Astrocyte (in vitro differentiated cells and primary cell): ENCODE measurements around the gene PLEKHB1. TPM values are rescaled to one million over a fixed set of nuclear protein-coding genes. Genes with fewer than 3 reads are reported as not detected.

Experiments
- DNase-seq: peaks from one replicate; pipeline ENCODE4 v3.0.0-alpha.2; 2010; ENCODE audit warnings: low read depth
- FAIRE-seq: peaks from 2 replicates; lab custom pipeline; 2011; peaks lifted over from hg19 to GRCh38; lab: Jason Lieb, UNC
- H2AFZ ChIP-seq: 2 replicates; pipeline ENCODE4 v1.6.0; 2012; ENCODE audit warnings: low read depth, low read length, inconsistent platforms
- H3K27ac ChIP-seq: 2 replicates; pipeline ENCODE4 v1.5.1; 2011; ENCODE audit warnings: low read depth, low read length, inconsistent platforms
- H3K27me3 ChIP-seq: 2 replicates; pipeline ENCODE4 v1.6.0; 2011; ENCODE audit warnings: low read length, inconsistent platforms; ENCODE audit not compliant: insufficient read depth
- H3K36me3 ChIP-seq: 2 replicates; pipeline ENCODE4 v1.5.1; 2011; ENCODE audit warnings: low read length, inconsistent platforms; ENCODE audit not compliant: insufficient read depth
- H3K4me1 ChIP-seq: 2 replicates; pipeline ENCODE4 v1.5.1; 2011; ENCODE audit warnings: low read length, inconsistent platforms; ENCODE audit not compliant: insufficient read depth
- H3K4me2 ChIP-seq: 2 replicates; pipeline ENCODE4 v1.6.0; 2012; ENCODE audit warnings: low read length, inconsistent platforms
- H3K4me3 ChIP-seq: 2 replicates; pipeline ENCODE4 v1.5.1; 2011; ENCODE audit warnings: low read depth, mild to moderate bottlenecking, low read length, inconsistent platforms; ENCODE audit not compliant: insufficient read depth
- H3K79me2 ChIP-seq: 2 replicates; pipeline ENCODE4 v1.6.0; 2012; ENCODE audit warnings: mild to moderate bottlenecking, low read length, inconsistent platforms; ENCODE audit not compliant: insufficient read depth
- H3K9ac ChIP-seq: 2 replicates; pipeline ENCODE4 v1.6.0; 2012; ENCODE audit warnings: mild to moderate bottlenecking, low read length, inconsistent platforms
- H3K9me3 ChIP-seq: 2 replicates; pipeline ENCODE4 v1.5.1; 2012; ENCODE audit warnings: low read depth, mild to moderate bottlenecking, low read length, inconsistent platforms; ENCODE audit not compliant: insufficient read depth
- H4K20me1 ChIP-seq: 2 replicates; pipeline ENCODE4 v1.6.0; 2012; ENCODE audit warnings: low read length, inconsistent platforms; ENCODE audit not compliant: insufficient read depth
- H3K27ac Mint-ChIP-seq: one replicate; pipeline ENCODE4 v1.8.0; 2021; ENCODE audit warnings: mild to moderate bottlenecking, mixed read lengths; ENCODE audit not compliant: unreplicated experiment
- H3K27me3 Mint-ChIP-seq: one replicate; pipeline ENCODE4 v1.8.0; 2021; ENCODE audit warnings: low read depth, mixed read lengths; ENCODE audit not compliant: unreplicated experiment
- H3K36me3 Mint-ChIP-seq: one replicate; pipeline ENCODE4 v1.8.0; 2021; ENCODE audit warnings: low read depth, mixed read lengths; ENCODE audit not compliant: unreplicated experiment
- H3K4me1 Mint-ChIP-seq: one replicate; pipeline ENCODE4 v1.8.0; 2021; ENCODE audit warnings: low read depth, mixed read lengths; ENCODE audit not compliant: unreplicated experiment
- H3K4me3 Mint-ChIP-seq: one replicate; pipeline ENCODE4 v1.8.0; 2021; ENCODE audit warnings: mild to moderate bottlenecking, moderate library complexity, mixed read lengths; ENCODE audit not compliant: unreplicated experiment
- H3K9me3 Mint-ChIP-seq: one replicate; pipeline ENCODE4 v1.8.0; 2021; ENCODE audit warnings: mild to moderate bottlenecking, mixed read lengths; ENCODE audit not compliant: unreplicated experiment
- EZH2 ChIP-seq: IDR thresholded peaks from 2 replicates; pipeline ENCODE4 v1.6.1; 2012; ENCODE audit warnings: mild to moderate bottlenecking, low read length, inconsistent platforms; ENCODE audit not compliant: insufficient read depth
- total RNA-seq: library from RNA; stranded (reverse); gene quantifications from 2 replicates; pipeline ENCODE4 v1.2.1, GENCODE V29; 2021
- TF ChIP-seq, protein P1 (sequence below): IDR thresholded peaks from 2 replicates; pipeline ENCODE4 v1.5.1; 2011; ENCODE audit warnings: low read depth, mild to moderate bottlenecking, inconsistent platforms, low read length, moderate library complexity; ENCODE audit not compliant: insufficient read depth

PLEKHB1 gene
- total RNA-seq, 1 donor from 2014 or later = 4.5 TPM

DNA sequence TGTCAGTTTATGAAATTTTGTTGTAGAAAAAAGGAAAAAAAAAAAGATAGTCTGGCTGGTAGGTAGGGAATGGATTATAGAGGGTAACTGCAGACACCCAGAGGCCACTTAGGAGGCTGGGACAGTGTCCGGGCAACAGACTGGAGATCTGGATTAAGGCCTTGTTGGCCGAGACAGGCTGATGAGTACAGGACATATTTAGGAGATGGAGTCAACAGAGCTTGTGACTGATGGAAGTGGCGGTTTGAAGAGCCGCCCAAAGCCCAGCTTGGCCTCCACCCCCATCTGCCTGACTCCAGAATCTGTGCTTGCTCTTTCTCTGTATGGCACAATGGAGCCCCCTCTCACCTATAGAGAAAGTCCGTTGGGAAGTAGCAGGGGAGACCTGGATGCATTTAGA lies 7.6 kb downstream of the PLEKHB1 start:
- H3K27ac ChIP-seq = no peak overlapping the region

DNA sequence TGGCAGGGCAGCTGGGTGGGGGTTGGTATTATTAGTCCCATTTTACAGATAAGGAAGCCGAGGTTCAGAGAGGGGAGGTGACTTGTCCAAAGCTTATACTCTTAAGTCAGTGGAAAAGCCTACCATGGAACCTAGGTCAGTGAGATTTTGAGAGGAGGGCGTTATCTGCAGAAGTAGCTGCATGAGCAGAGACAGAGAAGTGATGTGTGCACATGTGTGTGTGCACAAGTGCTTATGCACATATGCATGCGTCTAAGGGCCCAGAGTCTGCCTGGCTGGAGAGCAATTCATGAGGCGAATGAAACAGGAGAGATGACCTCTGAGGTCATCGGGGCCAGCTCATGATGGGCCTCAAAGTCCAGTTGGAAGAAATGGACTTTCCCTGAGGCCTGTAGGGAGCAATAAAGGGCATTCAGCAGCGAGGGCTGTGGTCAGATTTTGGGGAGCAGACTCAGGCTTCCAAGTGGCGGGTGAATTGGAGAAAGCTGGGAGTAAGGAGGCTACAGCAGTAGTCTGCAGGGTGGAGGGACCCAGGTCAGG lies 8.2 kb downstream of the PLEKHB1 start:
- no peaks in the 10 kb centered on the region for H3K36me3 Mint-ChIP-seq
- H3K4me1 Mint-ChIP-seq = peaks cover 3% of the 10 kb centered on the region
- no peak for TF ChIP-seq EZH2
- TF ChIP-seq, protein P1, sequence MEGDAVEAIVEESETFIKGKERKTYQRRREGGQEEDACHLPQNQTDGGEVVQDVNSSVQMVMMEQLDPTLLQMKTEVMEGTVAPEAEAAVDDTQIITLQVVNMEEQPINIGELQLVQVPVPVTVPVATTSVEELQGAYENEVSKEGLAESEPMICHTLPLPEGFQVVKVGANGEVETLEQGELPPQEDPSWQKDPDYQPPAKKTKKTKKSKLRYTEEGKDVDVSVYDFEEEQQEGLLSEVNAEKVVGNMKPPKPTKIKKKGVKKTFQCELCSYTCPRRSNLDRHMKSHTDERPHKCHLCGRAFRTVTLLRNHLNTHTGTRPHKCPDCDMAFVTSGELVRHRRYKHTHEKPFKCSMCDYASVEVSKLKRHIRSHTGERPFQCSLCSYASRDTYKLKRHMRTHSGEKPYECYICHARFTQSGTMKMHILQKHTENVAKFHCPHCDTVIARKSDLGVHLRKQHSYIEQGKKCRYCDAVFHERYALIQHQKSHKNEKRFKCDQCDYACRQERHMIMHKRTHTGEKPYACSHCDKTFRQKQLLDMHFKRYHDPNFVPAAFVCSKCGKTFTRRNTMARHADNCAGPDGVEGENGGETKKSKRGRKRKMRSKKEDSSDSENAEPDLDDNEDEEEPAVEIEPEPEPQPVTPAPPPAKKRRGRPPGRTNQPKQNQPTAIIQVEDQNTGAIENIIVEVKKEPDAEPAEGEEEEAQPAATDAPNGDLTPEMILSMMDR = no peak
- no peaks in the 10 kb centered on the region for H3K9me3 Mint-ChIP-seq
- no peaks in the 10 kb centered on the region for H4K20me1 ChIP-seq
- H3K27me3 Mint-ChIP-seq = peaks cover 8% of the 10 kb centered on the region
- H3K27ac ChIP-seq = no peak overlapping the region
- H3K9me3 ChIP-seq = no peaks in the 10 kb centered on the region
- no peaks in the 10 kb centered on the region for H3K27me3 ChIP-seq
- no peak overlapping the region for H3K27ac Mint-ChIP-seq
- H3K36me3 ChIP-seq = no peaks in the 10 kb centered on the region
- no peak overlapping the region for H3K4me2 ChIP-seq
- FAIRE-seq (no peak), DNase-seq (no peak)
- H3K4me1 ChIP-seq = no peaks in the 10 kb centered on the region
- H3K79me2 ChIP-seq = no peaks in the 10 kb centered on the region
- no peak overlapping the region for H3K9ac ChIP-seq
- H3K4me3 ChIP-seq = no peak overlapping the region
- peak overlapping the region; percentile 45 for H3K4me3 Mint-ChIP-seq
- no peak overlapping the region for H2AFZ ChIP-seq

More for the DNA sequence above, 7.6 kb downstream of the PLEKHB1 start:
- H3K27me3 ChIP-seq = peaks cover 2% of the 10 kb centered on the region
- H2AFZ ChIP-seq = no peak overlapping the region
- no peak overlapping the region for H3K4me2 ChIP-seq
- FAIRE-seq (no peak), DNase-seq (no peak)
- H4K20me1 ChIP-seq = no peaks in the 10 kb centered on the region
- Mint-ChIP-seq H3K4me3 (no peak overlapping the region), H3K9me3 (no peaks in the 10 kb centered on the region), H3K36me3 (no peaks in the 10 kb centered on the region), H3K4me1 (peaks cover 3% of the 10 kb centered on the region), H3K27me3 (peaks cover 8% of the 10 kb centered on the region), H3K27ac (no peak overlapping the region)
- TF ChIP-seq, protein P1 = no peak
- no peak for TF ChIP-seq EZH2
- H3K9me3 ChIP-seq = no peaks in the 10 kb centered on the region
- no peaks in the 10 kb centered on the region for H3K79me2 ChIP-seq
- H3K4me1 ChIP-seq = no peaks in the 10 kb centered on the region
- no peaks in the 10 kb centered on the region for H3K36me3 ChIP-seq
- no peak overlapping the region for H3K9ac ChIP-seq
- no peak overlapping the region for H3K4me3 ChIP-seq

DNA sequence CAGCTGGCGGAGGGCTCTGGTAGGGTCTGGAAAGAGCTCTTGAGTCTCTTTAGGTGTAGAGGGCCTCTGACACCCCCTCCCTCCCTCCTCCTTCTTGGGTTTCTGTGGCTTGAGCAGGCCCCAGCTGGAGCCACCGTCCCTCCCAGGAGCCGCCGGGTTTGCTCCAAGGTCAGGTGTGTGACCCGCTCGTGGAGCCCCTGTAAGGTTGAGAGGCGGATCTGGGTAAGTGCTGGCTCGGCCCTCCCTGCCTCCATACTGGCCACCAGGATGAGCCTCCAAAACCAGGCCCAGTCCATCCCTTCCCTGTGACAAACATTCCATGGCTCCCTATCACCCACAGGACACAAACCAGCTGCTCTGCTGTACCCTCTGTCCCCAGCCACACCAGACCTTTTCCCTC lies 9.3 kb downstream of the PLEKHB1 start:
- Mint-ChIP-seq H3K27ac (no peak overlapping the region), H3K4me3 (no peak overlapping the region), H3K9me3 (no peaks in the 10 kb centered on the region), H3K4me1 (peaks cover 4% of the 10 kb centered on the region), H3K27me3 (peaks cover 8% of the 10 kb centered on the region), H3K36me3 (no peaks in the 10 kb centered on the region)
- H2AFZ ChIP-seq = no peak overlapping the region
- H3K27ac ChIP-seq = no peak overlapping the region
- DNase-seq (no peak), FAIRE-seq (no peak)
- no peak overlapping the region for H3K9ac ChIP-seq
- no peaks in the 10 kb centered on the region for H3K9me3 ChIP-seq
- H3K4me2 ChIP-seq = no peak overlapping the region
- H3K27me3 ChIP-seq = no peaks in the 10 kb centered on the region
- TF ChIP-seq, protein P1 = no peak
- TF ChIP-seq EZH2 = no peak
- no peak overlapping the region for H3K4me3 ChIP-seq
- no peaks in the 10 kb centered on the region for H3K79me2 ChIP-seq
- H3K4me1 ChIP-seq = peaks cover 2% of the 10 kb centered on the region
- no peaks in the 10 kb centered on the region for H3K36me3 ChIP-seq
- H4K20me1 ChIP-seq = no peaks in the 10 kb centered on the region
